B cell (primary cell): ENCODE measurements around the gene SLC35F5. TPM values are rescaled to one million over a fixed set of nuclear protein-coding genes. Genes with fewer than 3 reads are reported as not detected.

ENCODE experiments used
- ATAC-seq: fragments of 200-7000 bp; cut with Tn5 transposase; one replicate; pipeline ENCODE4 v1.10.0; 2021; ENCODE audit warnings: low read depth, mild to moderate bottlenecking, moderate number of reproducible peaks, moderate library complexity
- CTCF ChIA-PET: fragments of 350-600 bp; sonication (Branson Sonifier 250); formaldehyde crosslinking; loops from one replicate; lab custom pipeline; 2021; ENCODE audit warnings: antibody characterized with exemption, inconsistent platforms; lab: Charles Lee
- POLR2A ChIA-PET: fragments of 350-600 bp; sonication (Branson Sonifier 250); formaldehyde crosslinking; loops from one replicate; lab custom pipeline; 2021; ENCODE audit warnings: antibody characterized with exemption; lab: Charles Lee
- DNase-seq: peaks from one replicate; pipeline ENCODE4 v3.0.0; 2013
- H2AFZ ChIP-seq: 2 replicates; pipeline ENCODE4 v1.6.1; 2012; ENCODE audit warnings: mild to moderate bottlenecking, low read depth, low read length; ENCODE audit not compliant: insufficient read depth, poor library complexity, severe bottlenecking
- H3K27ac ChIP-seq, 2 donors: 1 replicate in 1 of 2; 2 replicates in 1 of 2; pipeline ENCODE4 v1.5.1; 2012 to 2013; ENCODE audit warnings: low read length in 2 of 2, mild to moderate bottlenecking in 2 of 2, moderate library complexity in 1 of 2
- H3K27me3 ChIP-seq, 4 experiments: fragments of 200-600 bp in 1 of 4; sonication (generic) in 1 of 4; replicated peaks in 1 of 4; 1 replicate in 2 of 4; 2 replicates in 2 of 4; pipeline versions ENCODE4 v1.6.1 to v1.7.0; 2013 to 2016; ENCODE audit warnings: low read length in 3 of 4, mild to moderate bottlenecking in 2 of 4, mixed read lengths in 1 of 4, moderate library complexity in 1 of 4; ENCODE audit not compliant: insufficient read depth in 4 of 4, control insufficient read depth in 3 of 4; ENCODE audit errors: control extremely low read depth in 1 of 4
- H3K36me3 ChIP-seq, 2 experiments: replicated peaks in 1 of 2; 1 replicate in 1 of 2; 2 replicates in 1 of 2; pipeline versions ENCODE4 v1.6.1 to v1.7.1; 2013; ENCODE audit warnings: low read length in 1 of 2; ENCODE audit not compliant: insufficient read depth in 2 of 2, control insufficient read depth in 1 of 2; ENCODE audit errors: control extremely low read depth in 1 of 2, extremely low read depth in 1 of 2
- H3K4me1 ChIP-seq, 2 donors: fragments of 200-600 bp in 1 of 2; sonication (generic) in 1 of 2; 1 replicate in 1 of 2; 2 replicates in 1 of 2; pipeline versions ENCODE4 v1.5.1 to v1.6.1; 2013 to 2017; ENCODE audit warnings: low read length in 2 of 2; ENCODE audit not compliant: control insufficient read depth in 2 of 2, insufficient read depth in 2 of 2
- H3K4me2 ChIP-seq: replicated peaks from 2 replicates; pipeline ENCODE3; 2012; ENCODE audit warnings: mild to moderate bottlenecking, low read depth, low read length; ENCODE audit not compliant: poor library complexity, severe bottlenecking
- H3K4me3 ChIP-seq, 5 experiments: fragments of 200-600 bp in 1 of 5; sonication (generic) in 1 of 5; 1 replicate in 3 of 5; 2 replicates in 2 of 5; pipeline versions ENCODE4 v1.5.1 to v1.7.0; 2011 to 2016; ENCODE audit warnings: low read length in 4 of 5, mild to moderate bottlenecking in 4 of 5, low read depth in 2 of 5, control low read depth in 1 of 5, moderate library complexity in 1 of 5; ENCODE audit not compliant: insufficient read depth in 1 of 5; ENCODE audit errors: control extremely low read depth in 1 of 5, extremely low read depth in 1 of 5
- H3K79me2 ChIP-seq: fragments of 200-600 bp; sonication (generic); one replicate; pipeline ENCODE4 v1.6.0; 2016; ENCODE audit warnings: low read length; ENCODE audit not compliant: control insufficient read depth, insufficient read depth
- H3K9ac ChIP-seq: fragments of 200-600 bp; sonication (generic); 2 replicates; pipeline ENCODE4 v1.6.1; 2017; ENCODE audit warnings: mild to moderate bottlenecking, low read length, moderate library complexity
- H3K9me3 ChIP-seq, 3 donors: one replicate each; pipeline versions ENCODE4 v1.6.1 to v1.7.1; 2013; ENCODE audit warnings: low read length in 2 of 3; ENCODE audit not compliant: control insufficient read depth in 2 of 3, insufficient read depth in 1 of 3; ENCODE audit errors: control extremely low read depth in 1 of 3
- H4K20me1 ChIP-seq: 2 replicates; pipeline ENCODE4 v1.6.0; 2012; ENCODE audit warnings: mild to moderate bottlenecking, low read length; ENCODE audit not compliant: insufficient read depth, control insufficient read depth, poor library complexity, severe bottlenecking
- H3K27ac Mint-ChIP-seq: one replicate; pipeline ENCODE4 v1.8.0; 2021; ENCODE audit warnings: mixed read lengths
- H3K27me3 Mint-ChIP-seq: one replicate; pipeline ENCODE4 v1.8.0; 2021; ENCODE audit warnings: mixed read lengths
- H3K4me1 Mint-ChIP-seq: one replicate; pipeline ENCODE4 v1.8.0; 2021; ENCODE audit warnings: mixed read lengths
- H3K4me3 Mint-ChIP-seq: one replicate; pipeline ENCODE4 v1.8.0; 2021; ENCODE audit warnings: mixed read lengths
- H3K9me3 Mint-ChIP-seq: one replicate; pipeline ENCODE4 v1.8.0; 2022; ENCODE audit warnings: mixed read lengths; ENCODE audit not compliant: insufficient read depth
- CTCF ChIP-seq: fragments of 200-600 bp; IDR thresholded peaks from one replicate; pipeline ENCODE4 v1.8.0; 2022; ENCODE audit warnings: antibody characterized with exemption, mild to moderate bottlenecking
- EZH2 ChIP-seq: IDR thresholded peaks from 2 replicates; pipeline ENCODE4 v1.6.1; 2012; ENCODE audit warnings: borderline replicate concordance, low read depth, mild to moderate bottlenecking, moderate library complexity, low read length; ENCODE audit not compliant: insufficient read depth, poor library complexity, severe bottlenecking
- WGBS: methylation state at CpG from one replicate; pipeline ENCODE4 v1.1.5; 2013; ENCODE audit warnings: missing lambda C conversion rate; ENCODE audit not compliant: insufficient coverage; 5-methylcytosine and 5-hydroxymethylcytosine counted together
- intact Hi-C: fragments of 100-400 bp; cut with micrococcal nuclease; formaldehyde crosslinking; loops from one replicate; pipeline ENCODE4 v1.10.0; 2022
- polyA plus RNA-seq: library from polyadenylated mRNA; depleted of rRNA; stranded (reverse); fragments of >200 nt; gene quantifications from 2 replicates; pipeline ENCODE4 v1.2.3, GENCODE V29; 2012
- total RNA-seq, 2 donors: library from RNA; stranded (reverse); fragments of 120-200 nt in 1 of 2; gene quantifications; 1 replicate in 1 of 2; 2 replicates in 1 of 2; pipeline versions ENCODE4 v1.2.3 to v1.2.4, GENCODE V29; 2013 to 2022

The SLC35F5 gene
- total and polyA plus RNA-seq, 2 donors (not counting 1 experiment from before 2014, with no cell fraction given), result 9.8 to 75.5 TPM

GRCh38 chr2:113765276-113765675, 8.8 kb upstream of the SLC35F5 start:
- Mint-ChIP-seq H3K27ac (no peak overlapping the region), H3K4me3 (no peak overlapping the region), H3K4me1 (no peaks in the 10 kb centered on the region), H3K9me3 (no peaks in the 10 kb centered on the region), H3K27me3 (no peaks in the 10 kb centered on the region)
- Histone ChIP-seq H3K9ac (no peak overlapping the region), H3K27ac (no peak overlapping the region), H3K36me3 (no peaks in the 10 kb centered on the region), H3K4me1 (no peaks in the 10 kb centered on the region), H4K20me1 (no peaks in the 10 kb centered on the region), H3K4me3 (no peak overlapping the region), H3K27me3 (no peaks in the 10 kb centered on the region), H3K9me3 (peaks cover 0 to 7% (median 0%) of the 10 kb centered on the region in 3 donors), H3K79me2 (no peaks in the 10 kb centered on the region), H3K4me2 (no peak overlapping the region), H2AFZ (no peak overlapping the region)
- ATAC-seq (no peak), DNase-seq (no peak)
- intact Hi-C loops, result loop anchor here (5.0 kb wide), 1 partner anchor 37 kb away; no protein-coding TSS in a partner anchor
- POLR2A ChIA-PET, result no interaction called here
- CTCF ChIA-PET, result no interaction called here
- WGBS, result 100% methylated on average over 4 of the region's 4 CpGs
- TF ChIP-seq EZH2 (no peak), CTCF (no peak)

GRCh38 chr2:113762377-113763118, 6.1 kb upstream of the SLC35F5 start:
- no peaks in the 10 kb centered on the region for H3K27me3 Mint-ChIP-seq
- ATAC-seq (no peak), DNase-seq (no peak)
- no CpG with 5 or more reads among the region's 3 CpGs for WGBS
- no peaks in the 10 kb centered on the region for H3K79me2 ChIP-seq
- H3K36me3 ChIP-seq, result no peaks in the 10 kb centered on the region
- no peaks in the 10 kb centered on the region for H3K9me3 Mint-ChIP-seq
- intact Hi-C loops, result no loop called here
- no peak overlapping the region for H3K4me3 Mint-ChIP-seq
- no peak overlapping the region for H3K4me3 ChIP-seq
- H3K27ac ChIP-seq, result no peak overlapping the region
- H3K27me3 ChIP-seq, result no peaks in the 10 kb centered on the region
- peaks cover under 1% of the 10 kb centered on the region for H3K4me1 Mint-ChIP-seq
- POLR2A ChIA-PET, result no interaction called here
- CTCF ChIA-PET, result no interaction called here
- H3K27ac Mint-ChIP-seq, result no peak overlapping the region
- no peak overlapping the region for H3K9ac ChIP-seq
- H3K9me3 ChIP-seq, result peaks cover 0 to 7% (median 0%) of the 10 kb centered on the region in 3 donors
- no peaks in the 10 kb centered on the region for H4K20me1 ChIP-seq
- H3K4me1 ChIP-seq, result peaks cover 1 to 3% of the 10 kb centered on the region in 2 donors
- H2AFZ ChIP-seq, result no peak overlapping the region
- TF ChIP-seq CTCF (no peak), EZH2 (no peak)
- no peak overlapping the region for H3K4me2 ChIP-seq
